GM12878 (cell line): ENCODE data around the gene ARHGAP26. TPM values are rescaled to one million over a fixed set of nuclear protein-coding genes. Genes with fewer than 3 reads are reported as not detected.

Experiments
- ATAC-seq: fragments of 200-7000 bp; cut with Tn5 transposase; 3 replicates; pipeline ENCODE4 v1.9.1; 2020; ENCODE audit warnings: mild to moderate bottlenecking, moderate library complexity
- BruUV-seq: library from RNA; stranded (reverse); fragments of 400-500 nt; replicated peaks from 2 replicates; lab custom pipeline; 2021; lab: Mats Ljungman, UMichigan
- CTCF ChIA-PET: fragments of 300-600 bp; sonication (Branson Sonifier 250); formaldehyde crosslinking; extraction: SDS; loops from one replicate; lab custom pipeline; 2021; ENCODE audit warnings: inconsistent platforms; lab: Yijun Ruan, JAX
- POLR2A ChIA-PET: fragments of 350-600 bp; formaldehyde crosslinking; extraction: SDS; loops from one replicate; lab custom pipeline; 2021; ENCODE audit warnings: inconsistent platforms; lab: Charles Lee
- RAD21 ChIA-PET: fragments of 300-600 bp; sonication (Branson Sonifier 250); formaldehyde crosslinking; loops from one replicate; lab custom pipeline; 2023; ENCODE audit warnings: antibody characterized with exemption; ENCODE audit not compliant: unreplicated experiment; lab: Charles Lee
- SMC1A ChIA-PET: fragments of 300-600 bp; sonication (Branson Sonifier 250); formaldehyde crosslinking; loops from one replicate; lab custom pipeline; 2023; ENCODE audit not compliant: unreplicated experiment, uncharacterized antibody; lab: Charles Lee
- DNase-seq: peaks from one replicate; pipeline ENCODE4 v3.0.0-alpha.2; 2011; ENCODE audit warnings: low read depth, low spot score
- FAIRE-seq: peaks from 3 replicates; lab custom pipeline; 2011; peaks lifted over from hg19 to GRCh38; lab: Jason Lieb, UNC
- H2AFZ ChIP-seq: 2 replicates; pipeline ENCODE4 v1.6.0; 2011; ENCODE audit warnings: low read depth, low read length, control low read depth; ENCODE audit not compliant: control insufficient read depth
- H3K27ac ChIP-seq: 2 replicates; pipeline ENCODE4 v1.5.1; 2011; ENCODE audit warnings: control low read depth; ENCODE audit not compliant: control insufficient read depth, insufficient read depth
- H3K27me3 ChIP-seq, 2 experiments: replicated peaks in 1 of 2; 2 replicates each; pipeline versions ENCODE4 v1.6.0 to v1.6.1; 2011; ENCODE audit warnings: low read length in 1 of 2; ENCODE audit not compliant: control insufficient read depth in 2 of 2, insufficient read depth in 2 of 2
- H3K36me3 ChIP-seq, 2 experiments: 2 replicates each; pipeline ENCODE4 v1.5.1; 2011; ENCODE audit warnings: low read length in 1 of 2; ENCODE audit not compliant: control insufficient read depth in 2 of 2, insufficient read depth in 2 of 2
- H3K4me1 ChIP-seq: 2 replicates; pipeline ENCODE4 v1.6.1; 2011; ENCODE audit warnings: mild to moderate bottlenecking, low read length, moderate library complexity, mixed read lengths; ENCODE audit not compliant: control insufficient read depth, insufficient read depth
- H3K4me2 ChIP-seq: 2 replicates; pipeline ENCODE4 v1.6.0; 2011; ENCODE audit warnings: control low read depth; ENCODE audit not compliant: control insufficient read depth, insufficient read depth
- H3K4me3 ChIP-seq: fragments of 200-600 bp; sonication (generic); 2 replicates; pipeline ENCODE4 v1.5.1; 2016
- H3K79me2 ChIP-seq: 2 replicates; pipeline ENCODE4 v1.6.0; 2011; ENCODE audit warnings: low read length; ENCODE audit not compliant: control insufficient read depth, insufficient read depth
- H3K9ac ChIP-seq: 2 replicates; pipeline ENCODE4 v1.8.0; 2011; ENCODE audit warnings: low read length, control low read depth, mixed read lengths; ENCODE audit not compliant: control insufficient read depth, insufficient read depth
- H3K9me3 ChIP-seq: replicated peaks from 3 replicates; pipeline ENCODE4 v1.5.1; 2011; ENCODE audit warnings: mild to moderate bottlenecking, low read length; ENCODE audit not compliant: control insufficient read depth, insufficient read depth
- H4K20me1 ChIP-seq: 2 replicates; pipeline ENCODE4 v1.6.0; 2011; ENCODE audit not compliant: control insufficient read depth, insufficient read depth
- ASH2L ChIP-seq: fragments of 300-600, 200-600 bp; sonication (generic); IDR thresholded peaks from 2 replicates; pipeline ENCODE4 v1.6.1; 2017; ENCODE audit warnings: low read depth, mild to moderate bottlenecking, borderline replicate concordance
- ETV6 ChIP-seq, 2 experiments: fragments of 450-650 bp in 1 of 2; IDR thresholded peaks in 1 of 2; conservative IDR thresholded peaks in 1 of 2; 2 replicates each; pipeline ENCODE4 v1.6.1; 2014; ENCODE audit warnings: antibody characterized with exemption in 1 of 2, borderline replicate concordance in 1 of 2, low read depth in 1 of 2, mild to moderate bottlenecking in 1 of 2, moderate library complexity in 1 of 2
- JUNB ChIP-seq: IDR thresholded peaks from 2 replicates; pipeline ENCODE4 v1.6.1; 2016; ENCODE audit warnings: antibody characterized with exemption, mild to moderate bottlenecking
- LARP7 ChIP-seq: fragments of 450-650 bp; IDR thresholded peaks from 2 replicates; pipeline ENCODE4 v1.6.1; 2017; ENCODE audit warnings: mild to moderate bottlenecking
- RUNX3 ChIP-seq: IDR thresholded peaks from 2 replicates; pipeline ENCODE4 v1.6.1; 2012; ENCODE audit warnings: low read length, inconsistent platforms
- TCF7 ChIP-seq: IDR thresholded peaks from 2 replicates; pipeline ENCODE4 v1.6.1; 2014; ENCODE audit warnings: antibody characterized with exemption, borderline replicate concordance
- WGBS: methylation state at CpG from one replicate; pipeline ENCODE4 v1.1.6; 2016; ENCODE audit warnings: low lambda C conversion rate; ENCODE audit not compliant: insufficient replicate concordance, insufficient coverage; ENCODE audit errors: missing lambda C conversion rate; 5-methylcytosine and 5-hydroxymethylcytosine counted together
- in situ Hi-C: fragments of 300-500 bp; cut with MboI; formaldehyde crosslinking; loops from 9 replicates; pipeline ENCODE4 v1.14.3; 2018; ENCODE audit warnings: mixed read lengths
- intact Hi-C: fragments of 100-400 bp; cut with micrococcal nuclease; formaldehyde crosslinking; loops from one replicate; pipeline ENCODE4 v1.14.2; 2022; ENCODE audit not compliant: unreplicated experiment
- polyA plus RNA-seq, 11 experiments: library from polyadenylated mRNA; depleted of rRNA in 4 of 11; unstranded in 6 of 11; stranded (reverse) in 5 of 11; fragments of >200 nt; fragmentation: Nextera tagmentation in 4 of 11; fragmentation: Illumina TruSeq in 1 of 11; extraction: Ambion mirVana in 4 of 11; extraction: Trizol in 1 of 11; gene quantifications; 1 replicate in 1 of 11; 2 replicates in 10 of 11; pipeline versions ENCODE4 v1.2.1 to v1.2.3, GENCODE V29; 2011 to 2016; ENCODE audit warnings: inconsistent platforms in 2 of 11, missing spikeins in 2 of 11, low read depth in 1 of 11
- total RNA-seq, 4 experiments: library from RNA; depleted of rRNA in 3 of 4; stranded (reverse); fragments of >200 nt in 3 of 4; fragmentation: Illumina TruSeq in 1 of 4; extraction: Trizol in 1 of 4; gene quantifications; 2 replicates each; pipeline versions ENCODE4 v1.2.1 to v1.2.3, GENCODE V29; 2013 to 2021

ARHGAP26 gene
- total and polyA plus RNA-seq, 10 of the 15 experiments (the other 5 are each of a cell fraction or from before 2014, with no cell fraction given): 9.4 to 41.5 (median 19.3) TPM

GRCh38 chr5:143050183-143050582 lies 280.0 kb downstream of the ARHGAP26 start:
- 23% methylated on average over 4 of the region's 4 CpGs for WGBS
- no TSS peak for BruUV-seq
- Histone ChIP-seq H3K9me3 (no peaks in the 10 kb centered on the region), H3K9ac (no peak overlapping the region), H3K4me2 (no peak overlapping the region), H3K27ac (no peak overlapping the region), H2AFZ (no peak overlapping the region), H3K27me3 (no peaks in the 10 kb centered on the region), H3K79me2 (peaks cover 23% of the 10 kb centered on the region), H3K4me1 (peaks cover 36% of the 10 kb centered on the region), H4K20me1 (no peaks in the 10 kb centered on the region), H3K4me3 (no peak overlapping the region), H3K36me3 (peaks cover 0 to 1% of the 10 kb centered on the region in 2 experiments; a peak in 1 of 4 replicates)
- TF ChIP-seq TCF7 (peak; percentile 65), LARP7 (no peak), JUNB (peak; percentile 27; the same call in 1 of the 2 replicates), RUNX3 (peak; percentile 68), ETV6 (conservative IDR thresholded peaks at IDR 0.05 in 1 of 2, IDR thresholded peaks at IDR 0.05 in 1 of 2; ENCODE audit: borderline replicate concordance in 1 of 2, low read depth in 1 of 2) (no peak), ASH2L (no peak)
- FAIRE-seq (no peak), DNase-seq (no peak), ATAC-seq (no peak)
- ChIA-PET POLR2A (interaction anchor here (0.6 to 6.6 kb wide), 5 partner anchors 10 to 155 kb away, joined by 3 to 62 read pairs (median 3); no protein-coding TSS in a partner anchor), SMC1A (interaction anchor here (0.9 to 19.4 kb wide), 6 partner anchors 12 to 68 kb away, joined by 3 to 441 read pairs (median 4); no protein-coding TSS in a partner anchor), CTCF (interaction anchor here (0.6 to 3.1 kb wide), 8 partner anchors 9 to 140 kb away, joined by 3 to 14 read pairs (median 3); no protein-coding TSS in a partner anchor), RAD21 (interaction anchor here (0.7 to 19.7 kb wide), 7 partner anchors 10 to 164 kb away, joined by 3 to 337 read pairs (median 5); no protein-coding TSS in a partner anchor)
- in situ Hi-C loops: no loop called here
- intact Hi-C loops: loop anchor here (10.0 kb wide), 1 partner anchor 45 kb away; no protein-coding TSS in a partner anchor
